MM.1S (cell line): ENCODE results near the gene IL17REL.

Experiments
- DNase-seq: peaks from one replicate; pipeline ENCODE4 v3.0.0-alpha.2; 2015
- H2AFZ ChIP-seq: fragments of 300-600 bp; sonication (generic); 2 replicates; pipeline ENCODE4 v1.6.0; 2016; ENCODE audit warnings: antibody characterized with exemption, low read length
- H3F3A ChIP-seq: fragments of 300-600 bp; sonication (generic); 2 replicates; pipeline ENCODE4 v1.6.1; 2016; ENCODE audit warnings: mild to moderate bottlenecking, antibody characterized with exemption, low read length, moderate library complexity, mixed read lengths; ENCODE audit not compliant: insufficient read depth
- H3K27ac ChIP-seq: fragments of 300-600 bp; sonication (generic); 2 replicates; pipeline ENCODE4 v1.5.1; 2016; ENCODE audit warnings: mild to moderate bottlenecking, low read length
- H3K27me3 ChIP-seq: fragments of 300-600 bp; sonication (generic); replicated peaks from 2 replicates; pipeline ENCODE4 v1.6.0; 2016; ENCODE audit warnings: low read length; ENCODE audit not compliant: insufficient read depth
- H3K36me3 ChIP-seq: fragments of 300-600 bp; sonication (generic); replicated peaks from 2 replicates; pipeline ENCODE4 v1.6.1; 2016; ENCODE audit warnings: mild to moderate bottlenecking, low read length, mixed read lengths; ENCODE audit not compliant: insufficient read depth
- H3K4me1 ChIP-seq: fragments of 300-600 bp; sonication (generic); 2 replicates; pipeline ENCODE4 v1.6.1; 2016; ENCODE audit warnings: low read length, mixed read lengths
- H3K4me2 ChIP-seq: fragments of 300-600 bp; sonication (generic); 2 replicates; pipeline ENCODE4 v1.6.0; 2016; ENCODE audit warnings: low read depth, low read length
- H3K4me3 ChIP-seq: fragments of 300-600 bp; sonication (generic); 2 replicates; pipeline ENCODE4 v1.5.1; 2016; ENCODE audit warnings: low read length, mixed read lengths
- H3K79me2 ChIP-seq: fragments of 300-600 bp; sonication (generic); 2 replicates; pipeline ENCODE4 v1.6.1; 2016; ENCODE audit warnings: mixed run types, low read length, mixed read lengths
- H3K9ac ChIP-seq: fragments of 300-600 bp; sonication (generic); 2 replicates; pipeline ENCODE4 v1.6.1; 2016; ENCODE audit warnings: low read length, mixed read lengths
- H3K9me2 ChIP-seq: fragments of 300-600 bp; sonication (generic); replicated peaks from 2 replicates; pipeline ENCODE4 v1.6.1; 2016; ENCODE audit warnings: mild to moderate bottlenecking, low read length, mixed read lengths; ENCODE audit not compliant: insufficient read depth
- H3K9me3 ChIP-seq: fragments of 300-600 bp; sonication (generic); replicated peaks from 2 replicates; pipeline ENCODE4 v1.6.1; 2016; ENCODE audit warnings: mild to moderate bottlenecking, low read length, mixed read lengths; ENCODE audit not compliant: insufficient read depth
- H4K20me1 ChIP-seq: fragments of 300-600 bp; sonication (generic); 2 replicates; pipeline ENCODE4 v1.6.1; 2016; ENCODE audit warnings: mild to moderate bottlenecking, low read length, moderate library complexity, mixed read lengths; ENCODE audit not compliant: insufficient read depth
- EZH2 ChIP-seq: fragments of 300-600 bp; sonication (generic); optimal IDR thresholded peaks from 2 replicates; pipeline ENCODE3; 2017; ENCODE audit warnings: low read depth, mild to moderate bottlenecking, antibody characterized with exemption, low read length, mixed read lengths
- EZH2phosphoT487 ChIP-seq: fragments of 300-600 bp; sonication (generic); IDR thresholded peaks from 2 replicates; pipeline ENCODE4 v1.6.1; 2018; ENCODE audit warnings: antibody characterized with exemption, low read length
- TF ChIP-seq, protein P1 (sequence below): fragments of 300-600 bp; sonication (generic); IDR thresholded peaks from 2 replicates; pipeline ENCODE4 v1.5.1; 2016; ENCODE audit warnings: antibody characterized with exemption, low read length, mixed read lengths

IL17REL gene

DNA sequence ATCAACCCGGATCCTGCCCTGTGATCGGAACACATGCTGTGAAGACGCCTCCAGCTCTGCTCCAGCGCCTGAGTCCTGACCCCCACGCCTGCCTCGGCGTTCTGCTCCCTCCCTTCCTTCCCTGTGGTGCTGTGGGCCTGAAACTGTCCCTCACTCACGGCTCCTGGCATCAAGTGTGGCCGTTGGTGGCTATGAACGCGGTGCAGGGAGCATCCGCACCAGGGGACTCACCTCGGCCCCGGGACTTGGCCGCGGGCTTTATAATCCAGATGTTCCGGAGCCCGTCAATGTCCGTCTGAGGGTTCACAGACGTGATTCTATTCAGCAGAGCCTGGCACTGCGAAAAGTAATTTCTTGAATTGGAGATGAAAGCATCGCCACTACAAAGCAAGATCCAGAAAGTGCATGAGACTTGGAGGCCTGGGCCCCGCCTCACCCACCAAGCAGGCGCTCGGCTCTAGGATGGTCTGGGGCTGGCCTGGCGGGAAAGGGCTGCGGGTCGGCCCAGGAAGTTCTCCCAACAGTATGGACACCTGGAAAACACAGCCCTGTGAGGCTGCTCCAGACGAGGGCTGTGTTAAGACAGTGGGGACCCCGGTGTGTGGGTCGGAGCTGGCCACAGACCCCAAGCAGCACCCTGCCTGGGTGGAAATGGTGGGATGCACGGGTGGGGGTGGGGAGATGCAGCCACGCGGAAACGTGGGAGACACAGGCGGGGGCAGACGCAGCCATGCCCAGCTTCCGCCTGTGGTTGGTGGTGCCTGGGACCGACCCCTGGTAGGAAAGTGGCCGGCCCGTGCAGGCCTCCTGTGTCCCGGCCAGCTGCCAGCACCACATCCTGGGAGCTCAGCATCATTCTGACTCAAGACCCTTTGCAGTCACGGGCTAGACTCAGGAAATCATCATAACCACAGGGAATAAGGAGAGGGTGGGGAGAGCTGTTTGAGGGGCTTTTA lies 21.8 kb upstream of the IL17REL start:
- no peaks in the 10 kb centered on the region for H3K9me3 ChIP-seq
- no peak overlapping the region for H3K4me2 ChIP-seq
- no peak overlapping the region for H3K9ac ChIP-seq
- no peak overlapping the region for H3K4me3 ChIP-seq
- no peaks in the 10 kb centered on the region for H3F3A ChIP-seq
- no peaks in the 10 kb centered on the region for H3K79me2 ChIP-seq
- H3K36me3 ChIP-seq: no peaks in the 10 kb centered on the region
- H3K4me1 ChIP-seq: no peaks in the 10 kb centered on the region
- no peak overlapping the region for H3K27ac ChIP-seq
- H3K27me3 ChIP-seq: peaks cover 91% of the 10 kb centered on the region
- H2AFZ ChIP-seq: no peak overlapping the region
- TF ChIP-seq EZH2 (no peak), EZH2phosphoT487 (0 out of 2 replicates have a peak, but pooled peaks have one; percentile 28)
- TF ChIP-seq, protein P1, sequence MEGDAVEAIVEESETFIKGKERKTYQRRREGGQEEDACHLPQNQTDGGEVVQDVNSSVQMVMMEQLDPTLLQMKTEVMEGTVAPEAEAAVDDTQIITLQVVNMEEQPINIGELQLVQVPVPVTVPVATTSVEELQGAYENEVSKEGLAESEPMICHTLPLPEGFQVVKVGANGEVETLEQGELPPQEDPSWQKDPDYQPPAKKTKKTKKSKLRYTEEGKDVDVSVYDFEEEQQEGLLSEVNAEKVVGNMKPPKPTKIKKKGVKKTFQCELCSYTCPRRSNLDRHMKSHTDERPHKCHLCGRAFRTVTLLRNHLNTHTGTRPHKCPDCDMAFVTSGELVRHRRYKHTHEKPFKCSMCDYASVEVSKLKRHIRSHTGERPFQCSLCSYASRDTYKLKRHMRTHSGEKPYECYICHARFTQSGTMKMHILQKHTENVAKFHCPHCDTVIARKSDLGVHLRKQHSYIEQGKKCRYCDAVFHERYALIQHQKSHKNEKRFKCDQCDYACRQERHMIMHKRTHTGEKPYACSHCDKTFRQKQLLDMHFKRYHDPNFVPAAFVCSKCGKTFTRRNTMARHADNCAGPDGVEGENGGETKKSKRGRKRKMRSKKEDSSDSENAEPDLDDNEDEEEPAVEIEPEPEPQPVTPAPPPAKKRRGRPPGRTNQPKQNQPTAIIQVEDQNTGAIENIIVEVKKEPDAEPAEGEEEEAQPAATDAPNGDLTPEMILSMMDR: no peak
- H4K20me1 ChIP-seq: no peaks in the 10 kb centered on the region
- no peaks in the 10 kb centered on the region for H3K9me2 ChIP-seq
- DNase-seq: no peak

DNA sequence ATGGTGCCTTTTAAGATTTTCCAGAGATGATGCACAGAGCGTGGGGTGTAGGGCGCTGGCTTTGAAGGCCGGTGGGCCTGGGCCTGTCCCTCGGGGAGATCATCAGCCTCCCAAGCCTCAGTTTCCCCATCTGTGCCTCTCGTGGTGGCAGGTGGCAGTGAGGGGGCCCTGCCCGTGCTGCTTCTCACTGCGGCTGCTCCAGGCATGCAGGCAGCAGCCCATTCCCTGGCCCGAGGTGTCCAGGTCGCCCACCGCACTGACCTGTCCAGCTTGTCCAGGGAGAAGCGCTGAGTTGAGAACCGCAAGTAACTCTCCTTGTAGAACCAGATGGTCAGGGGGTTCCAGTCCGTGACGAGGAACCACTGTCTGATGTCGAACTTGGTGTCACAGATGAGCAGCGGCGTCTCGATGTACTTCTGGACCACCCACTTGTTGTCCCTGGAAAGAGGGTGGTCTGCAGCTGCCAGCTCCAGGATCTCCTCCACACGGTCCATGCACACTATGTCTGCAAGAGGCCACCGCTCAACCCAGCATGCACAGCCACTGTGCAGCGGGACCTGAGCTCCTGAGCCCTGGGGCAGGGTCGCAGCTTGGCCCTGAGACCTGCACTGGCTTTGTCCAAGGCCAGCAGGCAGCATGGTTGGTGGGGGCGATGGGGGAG lies 20.5 kb upstream of the IL17REL start:
- H3K4me3 ChIP-seq: no peak overlapping the region
- TF ChIP-seq, protein P1: no peak
- no peak for TF ChIP-seq EZH2
- no peak for TF ChIP-seq EZH2phosphoT487
- no peak overlapping the region for H2AFZ ChIP-seq
- H3K27ac ChIP-seq: no peak overlapping the region
- H3K36me3 ChIP-seq: no peaks in the 10 kb centered on the region
- no peaks in the 10 kb centered on the region for H4K20me1 ChIP-seq
- H3K4me2 ChIP-seq: no peak overlapping the region
- no peak for DNase-seq
- no peaks in the 10 kb centered on the region for H3K9me2 ChIP-seq
- no peaks in the 10 kb centered on the region for H3K4me1 ChIP-seq
- no peak overlapping the region for H3K9ac ChIP-seq
- no peaks in the 10 kb centered on the region for H3F3A ChIP-seq
- H3K9me3 ChIP-seq: no peaks in the 10 kb centered on the region
- peaks cover 81% of the 10 kb centered on the region for H3K27me3 ChIP-seq
- H3K79me2 ChIP-seq: no peaks in the 10 kb centered on the region

DNA sequence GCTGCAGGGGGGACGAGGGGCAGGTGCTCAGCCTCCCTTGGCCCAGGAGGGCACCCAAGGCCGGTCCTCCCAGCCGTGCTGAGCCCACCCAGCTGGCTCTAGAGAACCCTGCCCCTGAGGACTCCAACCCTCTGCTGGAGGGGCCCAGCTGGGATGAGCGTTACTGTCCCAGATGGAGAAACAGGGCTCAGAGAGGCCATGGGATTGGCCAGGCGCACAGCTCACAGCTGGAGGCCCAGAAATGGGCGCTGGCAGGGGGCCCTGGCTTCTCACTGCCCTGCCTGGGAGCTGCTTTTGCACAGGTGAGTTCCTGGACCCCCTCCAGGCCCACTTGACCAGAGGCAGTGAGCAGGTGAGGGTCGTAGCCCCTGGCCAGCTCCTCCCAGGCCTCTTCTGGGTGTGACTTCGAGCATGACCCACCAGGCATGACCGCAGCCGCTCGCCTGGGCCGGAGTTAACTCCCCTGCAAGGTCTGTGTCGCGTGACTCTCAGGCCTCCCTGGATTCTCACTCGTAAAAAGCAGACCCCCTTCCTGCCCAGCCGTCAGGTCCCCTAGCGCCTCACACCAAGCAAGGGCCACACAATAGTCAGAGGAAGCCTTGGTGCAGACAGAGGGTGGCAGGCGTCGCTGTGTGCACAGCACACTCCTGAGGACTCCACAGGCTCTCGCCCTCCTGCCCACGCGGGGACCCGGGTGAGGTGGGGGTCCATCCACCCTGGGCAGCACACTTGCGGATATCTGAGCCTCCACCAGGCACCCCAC lies 19.7 kb upstream of the IL17REL start:
- H2AFZ ChIP-seq: no peak overlapping the region
- H4K20me1 ChIP-seq: no peaks in the 10 kb centered on the region
- H3K36me3 ChIP-seq: no peaks in the 10 kb centered on the region
- no peaks in the 10 kb centered on the region for H3K4me1 ChIP-seq
- no peak overlapping the region for H3K4me3 ChIP-seq
- no peaks in the 10 kb centered on the region for H3K79me2 ChIP-seq
- no peak overlapping the region for H3K9ac ChIP-seq
- H3K27me3 ChIP-seq: peaks cover 82% of the 10 kb centered on the region
- H3F3A ChIP-seq: no peaks in the 10 kb centered on the region
- TF ChIP-seq, protein P1: no peak
- TF ChIP-seq EZH2phosphoT487: no peak
- no peak for TF ChIP-seq EZH2
- no peaks in the 10 kb centered on the region for H3K9me3 ChIP-seq
- DNase-seq: no peak
- no peak overlapping the region for H3K27ac ChIP-seq
- H3K9me2 ChIP-seq: no peaks in the 10 kb centered on the region
- no peak overlapping the region for H3K4me2 ChIP-seq
